Neural progenitor cell (in vitro differentiated cells): ENCODE measurements around the gene HSP90AB1.

Experiments used
- EZH2phosphoT487 ChIP-seq: fragments of 200-600 bp; sonication (generic); IDR thresholded peaks from 2 replicates; pipeline ENCODE4 v1.6.1; 2017; ENCODE audit warnings: antibody characterized with exemption
- TF ChIP-seq, protein P1 (sequence below): fragments of 200-600 bp; sonication (generic); IDR thresholded peaks from 2 replicates; pipeline ENCODE4 v1.5.1; 2017; ENCODE audit warnings: antibody characterized with exemption, mild to moderate bottlenecking

DNA sequence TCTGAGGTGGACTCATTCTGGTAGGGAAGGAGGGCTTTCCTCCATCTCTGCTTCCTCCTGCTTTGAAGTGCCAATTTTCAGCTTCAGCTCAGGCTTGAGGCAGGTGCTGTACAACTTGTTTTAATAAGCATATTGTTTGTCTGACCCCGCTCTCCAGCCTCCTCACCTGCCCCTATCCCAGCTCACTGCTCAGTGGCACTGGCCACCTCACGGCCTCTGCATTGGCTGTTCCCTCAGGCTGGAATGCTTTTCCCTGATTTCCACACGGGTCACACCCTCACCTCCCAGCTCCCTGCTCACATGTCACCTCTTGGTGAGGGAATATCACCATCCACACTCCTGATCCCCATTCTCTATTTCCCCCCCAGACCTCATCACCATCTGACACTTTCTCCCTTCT is 52.0 kb downstream of the HSP90AB1 start:
- TF ChIP-seq, protein P1, sequence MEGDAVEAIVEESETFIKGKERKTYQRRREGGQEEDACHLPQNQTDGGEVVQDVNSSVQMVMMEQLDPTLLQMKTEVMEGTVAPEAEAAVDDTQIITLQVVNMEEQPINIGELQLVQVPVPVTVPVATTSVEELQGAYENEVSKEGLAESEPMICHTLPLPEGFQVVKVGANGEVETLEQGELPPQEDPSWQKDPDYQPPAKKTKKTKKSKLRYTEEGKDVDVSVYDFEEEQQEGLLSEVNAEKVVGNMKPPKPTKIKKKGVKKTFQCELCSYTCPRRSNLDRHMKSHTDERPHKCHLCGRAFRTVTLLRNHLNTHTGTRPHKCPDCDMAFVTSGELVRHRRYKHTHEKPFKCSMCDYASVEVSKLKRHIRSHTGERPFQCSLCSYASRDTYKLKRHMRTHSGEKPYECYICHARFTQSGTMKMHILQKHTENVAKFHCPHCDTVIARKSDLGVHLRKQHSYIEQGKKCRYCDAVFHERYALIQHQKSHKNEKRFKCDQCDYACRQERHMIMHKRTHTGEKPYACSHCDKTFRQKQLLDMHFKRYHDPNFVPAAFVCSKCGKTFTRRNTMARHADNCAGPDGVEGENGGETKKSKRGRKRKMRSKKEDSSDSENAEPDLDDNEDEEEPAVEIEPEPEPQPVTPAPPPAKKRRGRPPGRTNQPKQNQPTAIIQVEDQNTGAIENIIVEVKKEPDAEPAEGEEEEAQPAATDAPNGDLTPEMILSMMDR: no peak
- no peak for TF ChIP-seq EZH2phosphoT487
